ENCODE data around the gene CEP78.
A peak's percentile ranks its signal among the peaks of the same experiment; 100 is the strongest.

Gene CEP78

GRCh38 chr9:78288214-78288892 is 52.5 kb downstream of the CEP78 start:
- no peak overlapping the region for H3K9ac ChIP-seq
- no peak for TF ChIP-seq Cebpa-rat (IDR thresholded peaks at IDR 0.05)
- H3K4me3 ChIP-seq = no peak overlapping the region
- peaks cover 0 to 13% (median 9%) of the 10 kb centered on the region in 11 experiments; a peak in 12 of 22 replicates for H3K9me3 ChIP-seq (replicated peaks in 1 of 11)
- no peaks in the 10 kb centered on the region for H4K20me1 ChIP-seq
- H3K27me3 ChIP-seq = no peaks in the 10 kb centered on the region
- peak overlapping the region in 3 of 11 experiments; percentile 0 to 18 (median 17); a peak in 3 of 22 replicates for H3K4me2 ChIP-seq
- H3K4me1 ChIP-seq = peaks cover 0 to 30% (median 24%) of the 10 kb centered on the region in 10 experiments; a peak in 16 of 20 replicates
- no peaks in the 10 kb centered on the region for H3K36me3 ChIP-seq
- H3K27ac ChIP-seq = no peak overlapping the region

- Histone ChIP-seq H3K4me2 (no peak overlapping the region), H3K9me3 (replicated peaks in 1 of 11) (peaks cover 0 to 2% (median 0%) of the 10 kb centered on the region in 11 experiments; a peak in 5 of 22 replicates)
Measured at GRCh38 chr9:78289474-78289873, 53.6 kb downstream of the CEP78 start.

GRCh38 chr9:78291240-78291925 is 55.5 kb downstream of the CEP78 start:
- H3K9ac ChIP-seq = peak overlapping the region in 2 of 11 experiments; percentile 25 to 45; a peak in 1 of 22 replicates
- peaks cover 0 to 38% (median 34%) of the 10 kb centered on the region in 10 experiments; a peak in 17 of 20 replicates for H3K4me1 ChIP-seq
- no peak for TF ChIP-seq Cebpa-rat (IDR thresholded peaks at IDR 0.05)
- H3K9me3 ChIP-seq (replicated peaks in 1 of 11) = no peaks in the 10 kb centered on the region
- H3K27ac ChIP-seq = peak overlapping the region in 4 of 11 experiments; percentile 20 to 61 (median 38); a peak in 7 of 22 replicates
- no peaks in the 10 kb centered on the region for H4K20me1 ChIP-seq
- H3K4me2 ChIP-seq = peak overlapping the region in 9 of 11 experiments; percentile 13 to 71 (median 56); a peak in 16 of 22 replicates
- 0 out of 22 replicates have a peak, but pooled peaks cover 0 to 4% (median 0%) of the 10 kb centered on the region in 11 experiments for H3K27me3 ChIP-seq
- H3K36me3 ChIP-seq = no peaks in the 10 kb centered on the region
- H3K4me3 ChIP-seq = no peak overlapping the region

More at GRCh38 chr9:78289474-78289873, 53.6 kb downstream of the CEP78 start:
- Histone ChIP-seq H3K4me1 (peaks cover 0 to 30% (median 24%) of the 10 kb centered on the region in 10 experiments; a peak in 16 of 20 replicates), H3K36me3 (no peaks in the 10 kb centered on the region), H4K20me1 (no peaks in the 10 kb centered on the region), H3K27me3 (no peaks in the 10 kb centered on the region), H3K4me3 (no peak overlapping the region), H3K27ac (no peak overlapping the region), H3K9ac (no peak overlapping the region)
- no peak for TF ChIP-seq Cebpa-rat (IDR thresholded peaks at IDR 0.05)

GRCh38 chr9:78292026-78292425 is 56.2 kb downstream of the CEP78 start:
- Histone ChIP-seq H4K20me1 (no peaks in the 10 kb centered on the region), H3K27me3 (0 out of 22 replicates have a peak, but pooled peaks cover 0 to 5% (median 0%) of the 10 kb centered on the region in 11 experiments), H3K4me1 (peaks cover 0 to 41% (median 36%) of the 10 kb centered on the region in 10 experiments; a peak in 17 of 20 replicates), H3K9me3 (replicated peaks in 1 of 11) (no peaks in the 10 kb centered on the region), H3K36me3 (no peaks in the 10 kb centered on the region), H3K9ac (peak overlapping the region in 2 of 11 experiments; percentile 25 to 45; a peak in 1 of 22 replicates), H3K27ac (peak overlapping the region in 4 of 11 experiments; percentile 20 to 61 (median 38); a peak in 7 of 22 replicates), H3K4me2 (peak overlapping the region in 10 of 11 experiments; percentile 12 to 71 (median 56); a peak in 16 of 22 replicates), H3K4me3 (no peak overlapping the region)
- no peak for TF ChIP-seq Cebpa-rat (IDR thresholded peaks at IDR 0.05)

- no peak overlapping the region for H3K4me3 ChIP-seq
- H3K9ac ChIP-seq = no peak overlapping the region
- H3K9me3 ChIP-seq (replicated peaks in 1 of 11) = no peaks in the 10 kb centered on the region
- no peaks in the 10 kb centered on the region for H3K36me3 ChIP-seq
- H3K4me2 ChIP-seq = peak overlapping the region in 7 of 11 experiments; percentile 7 to 71 (median 59); a peak in 12 of 22 replicates
- H3K27me3 ChIP-seq = 0 out of 22 replicates have a peak, but pooled peaks cover 0 to 5% (median 0%) of the 10 kb centered on the region in 11 experiments
- no peak for TF ChIP-seq Cebpa-rat (IDR thresholded peaks at IDR 0.05)
- peaks cover 0 to 8% (median 0%) of the 10 kb centered on the region in 11 experiments; a peak in 3 of 22 replicates for H4K20me1 ChIP-seq
- H3K27ac ChIP-seq = no peak overlapping the region; a peak in 1 of 22 replicates
- peaks cover 0 to 41% (median 36%) of the 10 kb centered on the region in 10 experiments; a peak in 17 of 20 replicates for H3K4me1 ChIP-seq
Measured at GRCh38 chr9:78292716-78293497, 57.0 kb downstream of the CEP78 start.

GRCh38 chr9:78294290-78295176 is 58.7 kb downstream of the CEP78 start:
- H3K4me1 ChIP-seq = peaks cover 7 to 49% (median 41%) of the 10 kb centered on the region in 10 experiments; a peak in 19 of 20 replicates
- no peak for TF ChIP-seq Cebpa-rat (IDR thresholded peaks at IDR 0.05)
- H3K27me3 ChIP-seq = 0 out of 22 replicates have a peak, but pooled peaks cover 0 to 5% (median 0%) of the 10 kb centered on the region in 11 experiments
- H3K9ac ChIP-seq = no peak overlapping the region
- H3K9me3 ChIP-seq (replicated peaks in 1 of 11) = no peaks in the 10 kb centered on the region
- no peak overlapping the region for H3K27ac ChIP-seq
- H3K4me3 ChIP-seq = no peak overlapping the region
- H4K20me1 ChIP-seq = peaks cover 0 to 23% (median 7%) of the 10 kb centered on the region in 11 experiments; a peak in 10 of 22 replicates
- peaks cover 0 to 3% (median 0%) of the 10 kb centered on the region in 11 experiments; a peak in 4 of 22 replicates for H3K36me3 ChIP-seq
- peak overlapping the region in 1 of 11 experiments; percentile 4; a peak in 1 of 22 replicates for H3K4me2 ChIP-seq

- Histone ChIP-seq H3K36me3 (peaks cover 0 to 10% (median 5%) of the 10 kb centered on the region in 11 experiments; a peak in 14 of 22 replicates), H3K27ac (no peak overlapping the region), H3K9ac (no peak overlapping the region), H3K9me3 (replicated peaks in 1 of 11) (no peaks in the 10 kb centered on the region), H3K4me3 (no peak overlapping the region), H3K4me2 (peak overlapping the region in 2 of 11 experiments; percentile 87 to 94; a peak in 1 of 22 replicates), H4K20me1 (peaks cover 0 to 30% (median 7%) of the 10 kb centered on the region in 11 experiments; a peak in 11 of 22 replicates), H3K4me1 (peaks cover 7 to 50% (median 42%) of the 10 kb centered on the region in 10 experiments; a peak in 19 of 20 replicates), H3K27me3 (0 out of 22 replicates have a peak, but pooled peaks cover 0 to 5% (median 0%) of the 10 kb centered on the region in 11 experiments)
- TF ChIP-seq Cebpa-rat (IDR thresholded peaks at IDR 0.05) = no peak
Measured at GRCh38 chr9:78295177-78295575, 59.3 kb downstream of the CEP78 start.
